Measurements from ENCODE around the gene DCAF5.

DNA sequence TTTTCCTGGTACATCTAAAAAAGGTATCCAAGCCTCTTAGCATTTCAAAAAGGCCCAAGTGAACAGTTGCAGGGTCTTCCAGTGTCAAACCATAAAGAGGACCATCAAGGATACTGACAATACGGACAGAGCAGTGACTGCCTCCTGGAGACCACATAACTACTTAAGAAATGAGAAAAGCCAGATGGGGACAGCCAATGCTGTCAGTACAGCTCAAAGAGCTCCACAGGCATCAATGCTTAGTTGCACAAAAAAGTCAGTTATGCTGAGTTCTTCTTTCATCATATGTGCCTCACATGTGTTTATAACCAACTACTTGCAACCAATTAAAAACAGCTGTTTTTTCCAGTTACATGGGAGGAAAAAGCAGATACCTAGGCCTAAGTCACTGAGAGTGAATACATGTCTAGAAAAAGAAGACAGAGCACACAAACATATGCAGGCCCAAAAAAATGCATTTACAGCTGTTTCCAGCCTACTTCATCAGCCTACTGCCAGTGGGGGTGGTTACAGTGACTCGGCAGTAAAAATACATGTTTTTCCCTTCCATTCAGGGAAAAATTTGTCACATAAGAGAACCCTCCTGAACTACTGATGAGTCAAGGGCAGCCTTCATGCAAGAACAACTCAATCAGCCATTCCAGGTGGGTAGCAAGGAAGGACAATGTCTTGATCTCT, 84.0 kb downstream of the DCAF5 start:
- no peak for TF ChIP-seq EP300 (IDR thresholded peaks at IDR 0.05)
- TF ChIP-seq, protein P1, sequence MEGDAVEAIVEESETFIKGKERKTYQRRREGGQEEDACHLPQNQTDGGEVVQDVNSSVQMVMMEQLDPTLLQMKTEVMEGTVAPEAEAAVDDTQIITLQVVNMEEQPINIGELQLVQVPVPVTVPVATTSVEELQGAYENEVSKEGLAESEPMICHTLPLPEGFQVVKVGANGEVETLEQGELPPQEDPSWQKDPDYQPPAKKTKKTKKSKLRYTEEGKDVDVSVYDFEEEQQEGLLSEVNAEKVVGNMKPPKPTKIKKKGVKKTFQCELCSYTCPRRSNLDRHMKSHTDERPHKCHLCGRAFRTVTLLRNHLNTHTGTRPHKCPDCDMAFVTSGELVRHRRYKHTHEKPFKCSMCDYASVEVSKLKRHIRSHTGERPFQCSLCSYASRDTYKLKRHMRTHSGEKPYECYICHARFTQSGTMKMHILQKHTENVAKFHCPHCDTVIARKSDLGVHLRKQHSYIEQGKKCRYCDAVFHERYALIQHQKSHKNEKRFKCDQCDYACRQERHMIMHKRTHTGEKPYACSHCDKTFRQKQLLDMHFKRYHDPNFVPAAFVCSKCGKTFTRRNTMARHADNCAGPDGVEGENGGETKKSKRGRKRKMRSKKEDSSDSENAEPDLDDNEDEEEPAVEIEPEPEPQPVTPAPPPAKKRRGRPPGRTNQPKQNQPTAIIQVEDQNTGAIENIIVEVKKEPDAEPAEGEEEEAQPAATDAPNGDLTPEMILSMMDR (IDR thresholded peaks at IDR 0.05) = no peak

All from tibial nerve (tissue), 4 donors.